K562 (cell line): ENCODE measurements around the gene SLC44A5. TPM values are rescaled to one million over a fixed set of nuclear protein-coding genes. Genes with fewer than 3 reads are reported as not detected.
A peak's percentile ranks its signal among the peaks of the same experiment; 100 is the strongest.

Source experiments
- CREB3 ChIP-seq: fragments of 450-650 bp; conservative IDR thresholded peaks from 2 replicates; pipeline ENCODE4 v1.6.1; 2016; ENCODE audit warnings: missing genetic modification characterization, low read depth, mild to moderate bottlenecking, missing compliant biosample characterization, moderate library complexity
- HDAC8 ChIP-seq: fragments of 450-650 bp; IDR thresholded peaks from 2 replicates; pipeline ENCODE4 v1.6.1; 2016; ENCODE audit warnings: mild to moderate bottlenecking, missing genetic modification characterization, moderate library complexity, missing compliant biosample characterization
- KAT2B ChIP-seq: IDR thresholded peaks from one replicate; pipeline ENCODE4 v1.6.1; 2012; ENCODE audit warnings: low read depth, mild to moderate bottlenecking, control low read depth, inconsistent platforms, low read length, moderate library complexity
- NR2C2 ChIP-seq, 2 experiments: fragments of 200-800 bp in 1 of 2; sonication (Bioruptor generic) in 1 of 2; sonication (generic) in 1 of 2; formaldehyde crosslinking in 1 of 2; IDR thresholded peaks; 2 replicates each; pipeline versions ENCODE4 v1.6.1 to v1.8.0; 2016 to 2022; ENCODE audit warnings: mild to moderate bottlenecking in 1 of 2, missing compliant biosample characterization in 1 of 2, missing genetic modification characterization in 1 of 2, missing genetic modification reagents in 1 of 2
- POLR2G ChIP-seq: fragments of 200-400 bp; formaldehyde crosslinking; IDR thresholded peaks from 2 replicates; pipeline ENCODE4 v1.6.1; 2017; ENCODE audit warnings: low read depth, mild to moderate bottlenecking, antibody characterized with exemption, low read length, moderate library complexity
- SFPQ ChIP-seq: fragments of 200-400 bp; formaldehyde crosslinking; IDR thresholded peaks from 2 replicates; pipeline ENCODE4 v1.6.1; 2017; ENCODE audit warnings: mild to moderate bottlenecking, low read depth, low read length, moderate library complexity
- SRSF7 ChIP-seq: fragments of 200-400 bp; formaldehyde crosslinking; optimal IDR thresholded peaks from 2 replicates; pipeline ENCODE3; 2017; ENCODE audit warnings: mild to moderate bottlenecking, low read depth, low read length
- XRCC5 ChIP-seq: fragments of 200-400 bp; formaldehyde crosslinking; IDR thresholded peaks from 2 replicates; pipeline ENCODE4 v1.6.1; 2017; ENCODE audit warnings: low read depth, mild to moderate bottlenecking, low read length
- ZNF512 ChIP-seq: IDR thresholded peaks from 2 replicates; pipeline ENCODE4 v1.6.1; 2016; ENCODE audit warnings: missing genetic modification characterization, missing compliant biosample characterization
- polyA plus RNA-seq, 8 experiments: library from polyadenylated mRNA; depleted of rRNA in 4 of 8; stranded (reverse) in 5 of 8; unstranded in 3 of 8; fragments of >200 nt; fragmentation: Nextera tagmentation in 2 of 8; fragmentation: Illumina TruSeq in 1 of 8; extraction: Ambion mirVana in 2 of 8; extraction: Trizol in 1 of 8; gene quantifications; 2 replicates each; pipeline versions ENCODE4 v1.2.1 to v1.2.3, GENCODE V29; 2011 to 2014; ENCODE audit warnings: inconsistent platforms in 1 of 8, missing spikeins in 1 of 8
- total RNA-seq, 7 experiments: library from RNA; depleted of rRNA in 6 of 7; stranded (reverse); fragments of >200 nt in 6 of 7; fragmentation: Illumina TruSeq in 2 of 7; extraction: Trizol in 2 of 7; gene quantifications; 2 replicates each; pipeline versions ENCODE4 v1.2.1 to v1.2.3, GENCODE V29; 2011 to 2021; ENCODE audit warnings: low replicate concordance in 1 of 7
- TF ChIP-seq, protein P1 (sequence below): fragments of 450-650 bp; IDR thresholded peaks from 2 replicates; pipeline ENCODE4 v1.6.1; 2016; ENCODE audit warnings: mild to moderate bottlenecking, moderate library complexity

SLC44A5 gene
- total and polyA plus RNA-seq, 9 of the 15 experiments (the other 6 are each of a cell fraction or from before 2014, with no cell fraction given): 1.2 to 10.1 (median 3.2) TPM

DNA sequence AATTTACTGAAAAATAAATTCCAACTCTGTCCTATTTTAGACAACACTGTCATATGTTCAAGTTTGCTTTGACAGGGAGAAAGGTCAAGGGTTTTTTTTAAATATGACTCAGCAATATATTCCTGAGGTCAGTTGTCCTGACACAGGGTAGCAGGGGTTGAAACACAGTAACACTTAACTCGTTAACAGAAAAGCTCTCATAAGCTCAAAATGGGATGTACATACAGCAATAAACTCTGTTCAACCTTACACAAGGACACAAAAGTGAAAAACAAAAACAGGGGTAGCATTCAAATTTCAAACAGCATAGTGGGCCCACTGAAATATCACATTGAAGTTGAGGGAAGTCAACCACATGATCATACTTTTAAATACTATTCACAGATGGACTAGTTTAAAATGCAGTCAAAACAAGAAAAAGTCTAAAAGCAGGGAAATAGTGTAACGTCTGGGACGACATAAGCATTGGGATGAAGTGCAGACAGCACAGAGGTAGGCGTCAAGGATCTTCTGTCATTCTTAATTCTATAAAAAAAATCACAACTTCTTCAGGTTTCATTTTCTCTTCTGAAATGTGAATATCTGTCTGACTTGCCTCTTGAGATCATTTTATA is 89.9 kb downstream of the SLC44A5 start (continued):
- TF ChIP-seq XRCC5 (no peak), POLR2G (no peak), SFPQ (no peak), SRSF7 (no peak), CREB3 (tag) (no peak), KAT2B (no peak), ZNF512 (tag) (no peak), NR2C2 (CRISPR knock-in tag; IDR thresholded peaks at IDR 0.05) (no peak), NR2C2 (tag; IDR thresholded peaks at IDR 0.05) (peak; percentile 84), HDAC8 (tag) (no peak)
- TF ChIP-seq, protein P1, sequence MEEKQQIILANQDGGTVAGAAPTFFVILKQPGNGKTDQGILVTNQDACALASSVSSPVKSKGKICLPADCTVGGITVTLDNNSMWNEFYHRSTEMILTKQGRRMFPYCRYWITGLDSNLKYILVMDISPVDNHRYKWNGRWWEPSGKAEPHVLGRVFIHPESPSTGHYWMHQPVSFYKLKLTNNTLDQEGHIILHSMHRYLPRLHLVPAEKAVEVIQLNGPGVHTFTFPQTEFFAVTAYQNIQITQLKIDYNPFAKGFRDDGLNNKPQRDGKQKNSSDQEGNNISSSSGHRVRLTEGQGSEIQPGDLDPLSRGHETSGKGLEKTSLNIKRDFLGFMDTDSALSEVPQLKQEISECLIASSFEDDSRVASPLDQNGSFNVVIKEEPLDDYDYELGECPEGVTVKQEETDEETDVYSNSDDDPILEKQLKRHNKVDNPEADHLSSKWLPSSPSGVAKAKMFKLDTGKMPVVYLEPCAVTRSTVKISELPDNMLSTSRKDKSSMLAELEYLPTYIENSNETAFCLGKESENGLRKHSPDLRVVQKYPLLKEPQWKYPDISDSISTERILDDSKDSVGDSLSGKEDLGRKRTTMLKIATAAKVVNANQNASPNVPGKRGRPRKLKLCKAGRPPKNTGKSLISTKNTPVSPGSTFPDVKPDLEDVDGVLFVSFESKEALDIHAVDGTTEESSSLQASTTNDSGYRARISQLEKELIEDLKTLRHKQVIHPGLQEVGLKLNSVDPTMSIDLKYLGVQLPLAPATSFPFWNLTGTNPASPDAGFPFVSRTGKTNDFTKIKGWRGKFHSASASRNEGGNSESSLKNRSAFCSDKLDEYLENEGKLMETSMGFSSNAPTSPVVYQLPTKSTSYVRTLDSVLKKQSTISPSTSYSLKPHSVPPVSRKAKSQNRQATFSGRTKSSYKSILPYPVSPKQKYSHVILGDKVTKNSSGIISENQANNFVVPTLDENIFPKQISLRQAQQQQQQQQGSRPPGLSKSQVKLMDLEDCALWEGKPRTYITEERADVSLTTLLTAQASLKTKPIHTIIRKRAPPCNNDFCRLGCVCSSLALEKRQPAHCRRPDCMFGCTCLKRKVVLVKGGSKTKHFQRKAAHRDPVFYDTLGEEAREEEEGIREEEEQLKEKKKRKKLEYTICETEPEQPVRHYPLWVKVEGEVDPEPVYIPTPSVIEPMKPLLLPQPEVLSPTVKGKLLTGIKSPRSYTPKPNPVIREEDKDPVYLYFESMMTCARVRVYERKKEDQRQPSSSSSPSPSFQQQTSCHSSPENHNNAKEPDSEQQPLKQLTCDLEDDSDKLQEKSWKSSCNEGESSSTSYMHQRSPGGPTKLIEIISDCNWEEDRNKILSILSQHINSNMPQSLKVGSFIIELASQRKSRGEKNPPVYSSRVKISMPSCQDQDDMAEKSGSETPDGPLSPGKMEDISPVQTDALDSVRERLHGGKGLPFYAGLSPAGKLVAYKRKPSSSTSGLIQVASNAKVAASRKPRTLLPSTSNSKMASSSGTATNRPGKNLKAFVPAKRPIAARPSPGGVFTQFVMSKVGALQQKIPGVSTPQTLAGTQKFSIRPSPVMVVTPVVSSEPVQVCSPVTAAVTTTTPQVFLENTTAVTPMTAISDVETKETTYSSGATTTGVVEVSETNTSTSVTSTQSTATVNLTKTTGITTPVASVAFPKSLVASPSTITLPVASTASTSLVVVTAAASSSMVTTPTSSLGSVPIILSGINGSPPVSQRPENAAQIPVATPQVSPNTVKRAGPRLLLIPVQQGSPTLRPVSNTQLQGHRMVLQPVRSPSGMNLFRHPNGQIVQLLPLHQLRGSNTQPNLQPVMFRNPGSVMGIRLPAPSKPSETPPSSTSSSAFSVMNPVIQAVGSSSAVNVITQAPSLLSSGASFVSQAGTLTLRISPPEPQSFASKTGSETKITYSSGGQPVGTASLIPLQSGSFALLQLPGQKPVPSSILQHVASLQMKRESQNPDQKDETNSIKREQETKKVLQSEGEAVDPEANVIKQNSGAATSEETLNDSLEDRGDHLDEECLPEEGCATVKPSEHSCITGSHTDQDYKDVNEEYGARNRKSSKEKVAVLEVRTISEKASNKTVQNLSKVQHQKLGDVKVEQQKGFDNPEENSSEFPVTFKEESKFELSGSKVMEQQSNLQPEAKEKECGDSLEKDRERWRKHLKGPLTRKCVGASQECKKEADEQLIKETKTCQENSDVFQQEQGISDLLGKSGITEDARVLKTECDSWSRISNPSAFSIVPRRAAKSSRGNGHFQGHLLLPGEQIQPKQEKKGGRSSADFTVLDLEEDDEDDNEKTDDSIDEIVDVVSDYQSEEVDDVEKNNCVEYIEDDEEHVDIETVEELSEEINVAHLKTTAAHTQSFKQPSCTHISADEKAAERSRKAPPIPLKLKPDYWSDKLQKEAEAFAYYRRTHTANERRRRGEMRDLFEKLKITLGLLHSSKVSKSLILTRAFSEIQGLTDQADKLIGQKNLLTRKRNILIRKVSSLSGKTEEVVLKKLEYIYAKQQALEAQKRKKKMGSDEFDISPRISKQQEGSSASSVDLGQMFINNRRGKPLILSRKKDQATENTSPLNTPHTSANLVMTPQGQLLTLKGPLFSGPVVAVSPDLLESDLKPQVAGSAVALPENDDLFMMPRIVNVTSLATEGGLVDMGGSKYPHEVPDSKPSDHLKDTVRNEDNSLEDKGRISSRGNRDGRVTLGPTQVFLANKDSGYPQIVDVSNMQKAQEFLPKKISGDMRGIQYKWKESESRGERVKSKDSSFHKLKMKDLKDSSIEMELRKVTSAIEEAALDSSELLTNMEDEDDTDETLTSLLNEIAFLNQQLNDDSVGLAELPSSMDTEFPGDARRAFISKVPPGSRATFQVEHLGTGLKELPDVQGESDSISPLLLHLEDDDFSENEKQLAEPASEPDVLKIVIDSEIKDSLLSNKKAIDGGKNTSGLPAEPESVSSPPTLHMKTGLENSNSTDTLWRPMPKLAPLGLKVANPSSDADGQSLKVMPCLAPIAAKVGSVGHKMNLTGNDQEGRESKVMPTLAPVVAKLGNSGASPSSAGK: 0 out of 2 replicates have a peak, but pooled peaks have one; percentile 14
